Activated naive CD4-positive, alpha-beta T cell treated with anti-CD3 and anti-CD28 coated beads, Interleukin-2, amount 10 ng/mL, durations not matched to agents 5 hours and 36 hours (primary cell): ENCODE measurements around the gene RIC8A. TPM values are rescaled to one million over a fixed set of nuclear protein-coding genes. Genes with fewer than 3 reads are reported as not detected.

Experiments
- total RNA-seq, 2 experiments: library from RNA; stranded (reverse); gene quantifications; one replicate each; pipeline ENCODE4 v1.2.3, GENCODE V29; 2021

The RIC8A gene
- 10 to 100 TPM; 91.2 to 91.3 TPM for total RNA-seq

DNA sequence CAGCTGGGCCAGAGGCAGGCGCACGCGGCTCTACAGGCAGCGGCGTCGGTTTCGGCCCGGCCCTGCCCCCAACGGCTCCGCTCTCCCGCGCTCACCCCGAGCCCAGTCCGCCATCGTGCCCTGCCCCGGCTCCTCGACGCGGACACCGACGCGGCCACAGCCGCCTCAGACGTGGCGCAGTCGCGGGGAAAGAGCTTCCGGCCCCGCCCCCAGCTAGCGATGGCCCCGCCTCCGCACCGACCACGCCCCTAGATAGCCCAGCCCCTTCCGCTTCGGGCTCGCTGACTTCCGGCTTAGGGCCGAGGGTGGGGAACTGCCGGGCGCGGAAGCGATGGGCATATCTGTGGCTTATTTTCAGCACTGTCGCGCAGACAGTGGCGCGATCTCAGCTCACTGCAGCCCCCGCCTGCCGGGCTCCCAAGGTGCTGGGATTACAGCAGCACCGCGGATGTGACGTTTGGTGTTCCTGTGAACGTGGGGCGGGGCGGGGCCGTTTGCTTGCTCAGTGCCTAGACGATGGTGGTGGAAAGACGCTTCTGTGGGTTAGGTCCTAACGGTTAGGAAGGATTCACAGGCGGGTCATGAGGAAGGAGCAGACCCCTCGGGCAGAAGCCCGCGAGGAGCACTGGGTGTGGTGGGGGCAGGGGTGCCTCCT lies at the start of gene RIC8A, which contains the start of gene BET1L:
RIC8A (plus strand) TSS at position 501 of the 655 bp plus-strand sequence. CDS start 1,147 bp downstream, outside the sequence.
BET1L (minus strand) TSS at position 192 of the 655 bp plus-strand sequence; CDS start at position 114, 78 bp downstream.

GRCh38 chr11:192674-193128 lies 14.8 kb upstream of the RIC8A start, which contains the start of gene SCGB1C1:
SCGB1C1 (plus strand) TSS chr11:193078; CDS start chr11:193100, 22 bp downstream.

DNA sequence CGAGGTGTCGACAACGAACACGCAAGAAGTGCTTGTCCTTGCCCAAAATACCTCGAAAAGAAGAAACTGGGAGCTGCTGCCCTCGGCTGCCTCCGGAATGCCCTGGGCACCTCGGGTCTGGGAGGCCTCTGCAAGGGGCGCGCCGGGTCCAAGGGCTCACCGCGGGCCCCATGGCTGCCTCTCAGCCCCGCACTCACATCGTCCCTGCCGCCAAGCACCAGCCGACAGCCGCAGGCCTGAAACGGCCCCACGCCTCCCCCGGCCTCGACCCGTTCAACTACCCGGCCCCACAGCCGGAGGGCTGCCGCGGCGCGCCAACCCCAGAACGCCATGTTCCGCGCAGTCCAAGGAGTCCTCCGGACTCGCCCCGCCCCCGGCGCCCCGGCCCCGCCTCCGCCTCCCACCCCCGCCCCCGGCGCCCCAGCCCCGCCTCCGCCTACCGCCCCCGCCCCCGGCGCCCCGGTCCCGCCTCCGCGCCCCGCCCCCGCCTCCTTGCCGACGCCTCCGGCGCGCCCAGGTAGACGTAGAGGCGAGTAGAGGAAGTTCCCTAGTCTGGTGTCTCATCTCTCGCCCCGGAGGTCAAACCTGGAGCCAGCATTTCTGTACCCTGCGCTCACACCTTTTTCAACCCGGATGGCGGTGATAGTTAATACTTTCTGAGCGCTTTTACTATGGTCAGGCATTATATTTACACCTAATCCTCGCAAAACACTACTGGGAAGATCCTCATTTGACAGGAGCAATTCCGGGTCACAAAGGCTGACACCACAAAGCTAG lies 28.7 kb downstream of the RIC8A start, which contains the start of gene SIRT3:
SIRT3 (minus strand) TSS at position 346 of the 777 bp plus-strand sequence; CDS start at position 332, 14 bp downstream.

GRCh38 chr11:236774-237767 lies 29.6 kb downstream of the RIC8A start, which contains the start of gene PSMD13:
PSMD13 (plus strand) TSS chr11:236976; CDS start chr11:237050, 74 bp downstream.

Other genes with a start within 250 kb of the RIC8A start
- gene SCGB1C1, start 14.6 kb upstream of the RIC8A start, total RNA-seq = not detected
- 10 to 100 TPM; 42.3 to 43.5 TPM for gene BET1L, start 309 bp upstream of the RIC8A start, total RNA-seq
- gene SIRT3, start 28.6 kb downstream of the RIC8A start, total RNA-seq = 10 to 100 TPM; 13.7 to 14.6 TPM
- 100 to 1,000 TPM; 128 to 131 TPM for gene PSMD13, start 29.3 kb downstream of the RIC8A start, total RNA-seq
- gene NLRP6, start 70.7 kb downstream of the RIC8A start, total RNA-seq = 10 to 100 TPM; 21.3 to 21.4 TPM
- gene PGGHG, start 81.4 kb downstream of the RIC8A start, total RNA-seq = 100 to 1,000 TPM; 343 to 358 TPM
- gene IFITM5, start 91.8 kb downstream of the RIC8A start, total RNA-seq = not detected
- gene IFITM2, start 100.1 kb downstream of the RIC8A start, total RNA-seq = 1,000 to 10,000 TPM; 1,405 to 1,458 TPM
- gene IFITM1, start 106.3 kb downstream of the RIC8A start, total RNA-seq = 1,000 to 10,000 TPM in 1 of 2 experiments, 100 to 1,000 TPM in 1; 981 to 1,005 TPM
- gene IFITM3, start 113.2 kb downstream of the RIC8A start, total RNA-seq = 10 to 100 TPM; 54.2 to 62.1 TPM
- gene B4GALNT4, start 161.8 kb downstream of the RIC8A start, total RNA-seq = 1 to 10 TPM; 2.2 to 2.5 TPM
- not detected for gene PKP3, start 186.5 kb downstream of the RIC8A start, total RNA-seq
- gene SIGIRR, start 207.3 kb downstream of the RIC8A start, total RNA-seq = 100 to 1,000 TPM; 257 to 267 TPM
- 100 to 1,000 TPM in 1 of 2 experiments, 10 to 100 TPM in 1; 93.3 to 107 TPM for gene ANO9, start 234.3 kb downstream of the RIC8A start, total RNA-seq
- 10 to 100 TPM; 23.5 to 23.6 TPM for gene PTDSS2, start 242.6 kb downstream of the RIC8A start, total RNA-seq